ENCODE results near the gene SP1.
"Not testable (repeated sequence)": the region's sequence is repeated elsewhere in the genome, so short reads cannot be mapped to it uniquely, and the experiment has no call there.

The SP1 gene

DNA sequence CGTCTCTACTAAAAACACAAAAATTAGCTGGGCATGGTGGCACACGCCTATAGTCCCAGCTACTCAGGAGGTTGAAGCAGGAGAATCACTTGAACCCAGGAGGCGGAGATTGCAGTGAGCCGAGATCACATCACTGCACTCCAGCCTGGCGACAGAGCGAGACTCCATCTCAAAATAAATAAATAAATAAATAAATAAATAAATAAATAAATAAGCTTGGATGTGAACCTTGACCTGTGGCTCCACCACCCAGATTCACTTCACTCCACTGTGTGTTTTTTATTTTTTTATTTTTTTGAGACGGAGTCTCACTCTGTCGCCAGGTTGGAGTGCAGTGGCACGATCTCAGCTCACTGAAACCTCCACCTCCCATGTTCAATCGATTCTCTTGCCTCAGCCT, 18.3 kb upstream of the SP1 start:
- not testable (repeated sequence) for DNase-seq (ENCODE audit: low read depth)

DNA sequence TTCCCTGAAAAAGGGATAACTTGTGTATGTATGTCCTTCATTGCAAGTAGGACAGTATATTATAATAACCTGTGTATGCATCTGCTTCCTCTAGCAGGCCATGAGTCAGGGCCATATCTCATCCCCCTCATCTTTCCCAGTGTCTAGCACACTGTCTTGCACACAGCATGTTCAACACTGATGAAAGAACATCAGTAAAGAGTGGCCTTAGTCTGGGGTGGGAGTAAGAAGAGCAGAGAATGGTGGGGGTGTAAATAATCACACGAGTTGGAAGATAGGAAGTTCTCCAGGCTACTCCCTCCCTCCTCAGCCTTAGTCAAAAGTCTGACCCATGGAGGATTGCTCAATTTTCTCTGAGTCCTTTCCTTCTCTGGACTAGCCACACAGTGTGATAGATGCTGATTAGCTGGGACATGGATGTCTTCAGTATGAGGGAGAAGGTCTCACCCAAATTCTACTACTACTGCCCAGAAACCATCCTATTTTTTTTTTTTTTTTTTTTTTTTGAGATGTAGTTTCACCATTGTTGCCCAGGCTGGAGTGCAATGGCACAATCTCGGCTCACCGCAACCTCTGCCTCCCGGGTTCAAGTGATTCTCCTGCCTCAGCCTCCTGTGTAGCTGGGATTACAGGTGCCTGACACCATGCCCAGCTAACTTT, 14.6 kb upstream of the SP1 start:
- no peak for DNase-seq (ENCODE audit: low read depth)

DNA sequence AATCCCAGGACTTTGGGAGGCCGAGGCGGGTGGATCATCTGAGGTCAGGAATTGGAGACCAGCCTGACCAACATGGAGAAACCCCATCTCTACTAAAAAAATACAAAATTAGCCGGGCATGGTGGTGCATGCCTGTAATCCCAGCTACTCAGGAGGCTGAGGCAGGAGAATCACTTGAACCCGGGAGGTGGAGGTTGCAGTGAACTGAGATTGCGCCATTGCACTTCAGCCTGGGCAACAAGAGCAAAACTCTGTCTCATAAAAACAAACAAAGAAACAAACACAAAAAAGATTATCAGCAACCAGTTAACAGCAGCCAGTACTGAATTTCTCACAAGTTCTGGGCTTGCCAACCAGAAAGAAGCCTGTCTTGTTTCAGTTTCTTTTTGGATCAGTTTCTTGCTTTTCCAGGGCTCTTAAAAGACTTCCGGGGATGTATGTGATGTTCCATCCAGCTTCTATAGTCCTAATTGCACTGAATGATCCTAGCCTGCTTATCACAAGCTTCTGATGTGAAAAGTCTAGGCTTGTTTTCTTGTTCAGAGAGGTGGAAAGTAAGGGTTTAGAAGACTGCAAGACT, 6.3 kb upstream of the SP1 start:
- DNase-seq (ENCODE audit: low read depth), result not testable (repeated sequence)

DNA sequence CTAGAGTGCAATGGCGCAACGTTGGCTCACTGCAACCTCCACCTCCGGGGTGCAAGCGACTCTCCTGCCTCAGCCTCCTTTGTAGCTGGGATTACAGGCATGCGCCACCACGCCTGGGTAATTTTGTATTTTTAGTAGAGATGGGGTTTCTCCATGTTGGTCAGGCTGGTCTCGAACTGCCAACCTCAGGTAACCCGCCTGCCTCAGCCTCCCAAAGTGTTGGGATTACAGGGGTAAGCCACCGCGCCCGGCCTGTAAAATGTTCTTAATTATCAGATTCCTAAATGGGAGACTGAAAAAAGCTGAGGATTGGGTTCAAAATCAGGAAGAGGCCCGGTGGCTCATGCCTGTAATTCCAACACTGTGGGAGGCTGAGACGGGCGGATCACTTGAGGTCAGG, 5.7 kb upstream of the SP1 start:
- not testable (repeated sequence) for DNase-seq (ENCODE audit: low read depth)

DNA sequence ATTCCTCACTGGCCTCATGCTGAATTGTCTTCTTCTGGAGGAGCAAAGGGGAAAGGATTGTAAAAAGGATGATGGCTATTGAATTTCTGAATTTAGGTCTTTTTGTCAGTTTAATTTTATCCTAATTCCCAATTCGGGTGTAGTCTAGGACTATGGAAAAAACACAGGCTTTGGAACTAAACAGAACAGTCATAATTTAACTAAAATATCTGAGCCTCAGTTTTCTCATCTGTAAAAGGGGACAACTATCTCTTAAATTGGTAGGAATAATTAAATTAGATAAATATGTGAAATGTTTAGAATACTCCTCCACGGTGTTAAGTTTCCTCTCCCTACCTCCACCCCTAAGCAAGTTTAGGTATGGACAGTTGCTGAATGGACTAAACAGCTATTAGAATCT, 3.2 kb upstream of the SP1 start:
- no peak for DNase-seq (ENCODE audit: low read depth)

DNA sequence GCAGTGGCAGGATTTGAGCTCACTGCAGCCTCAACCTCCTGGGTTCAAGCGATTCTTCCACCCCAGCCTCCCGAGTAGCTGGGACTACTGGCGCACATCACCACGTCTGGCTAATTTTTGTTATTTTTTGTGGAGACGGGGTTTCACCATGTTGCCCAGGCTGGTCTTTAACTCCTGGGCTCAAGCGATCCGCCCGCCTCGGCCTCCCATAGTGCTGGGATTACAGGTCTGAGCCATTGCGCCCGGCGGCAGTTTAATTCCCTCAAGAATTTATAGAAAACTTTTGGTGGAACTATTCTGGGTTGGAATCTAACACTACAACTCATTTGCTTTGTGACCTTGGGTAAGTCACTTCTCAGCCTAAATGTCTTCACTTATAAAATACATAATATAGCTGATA, 1.8 kb upstream of the SP1 start:
- DNase-seq (ENCODE audit: low read depth), result no peak

DNA sequence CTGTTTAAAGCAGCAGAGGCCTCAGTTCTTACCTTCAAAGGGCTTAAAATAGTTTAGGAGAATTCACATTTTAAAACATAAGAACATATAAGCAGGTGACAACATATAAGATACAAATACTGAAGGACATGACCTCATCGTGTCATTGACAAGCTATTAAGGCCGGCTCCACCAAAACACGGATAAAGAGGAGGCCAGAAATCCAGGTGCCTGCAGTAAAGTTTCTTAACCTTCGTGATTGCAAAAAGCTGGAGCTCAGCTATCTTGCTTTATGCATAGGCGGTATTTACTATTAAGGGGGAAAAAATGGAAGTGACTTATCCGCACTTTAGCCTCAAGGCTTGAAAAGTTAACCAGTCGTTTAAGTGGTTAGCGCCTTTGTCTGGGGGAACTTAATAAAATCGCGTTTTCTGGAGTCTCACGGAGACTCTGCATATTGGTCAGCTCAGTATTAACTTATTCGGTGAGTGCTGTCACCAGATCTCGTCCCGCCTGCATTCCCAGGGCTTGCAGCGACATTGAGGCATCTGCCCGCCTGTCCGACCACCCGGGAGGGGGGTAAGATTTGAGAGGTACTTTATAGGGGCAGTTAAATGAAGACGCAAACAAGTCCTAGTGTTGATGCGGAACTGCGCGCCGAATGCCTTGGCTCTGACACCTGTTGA, 1.1 kb upstream of the SP1 start:
- no peak for DNase-seq (ENCODE audit: low read depth)

DNA sequence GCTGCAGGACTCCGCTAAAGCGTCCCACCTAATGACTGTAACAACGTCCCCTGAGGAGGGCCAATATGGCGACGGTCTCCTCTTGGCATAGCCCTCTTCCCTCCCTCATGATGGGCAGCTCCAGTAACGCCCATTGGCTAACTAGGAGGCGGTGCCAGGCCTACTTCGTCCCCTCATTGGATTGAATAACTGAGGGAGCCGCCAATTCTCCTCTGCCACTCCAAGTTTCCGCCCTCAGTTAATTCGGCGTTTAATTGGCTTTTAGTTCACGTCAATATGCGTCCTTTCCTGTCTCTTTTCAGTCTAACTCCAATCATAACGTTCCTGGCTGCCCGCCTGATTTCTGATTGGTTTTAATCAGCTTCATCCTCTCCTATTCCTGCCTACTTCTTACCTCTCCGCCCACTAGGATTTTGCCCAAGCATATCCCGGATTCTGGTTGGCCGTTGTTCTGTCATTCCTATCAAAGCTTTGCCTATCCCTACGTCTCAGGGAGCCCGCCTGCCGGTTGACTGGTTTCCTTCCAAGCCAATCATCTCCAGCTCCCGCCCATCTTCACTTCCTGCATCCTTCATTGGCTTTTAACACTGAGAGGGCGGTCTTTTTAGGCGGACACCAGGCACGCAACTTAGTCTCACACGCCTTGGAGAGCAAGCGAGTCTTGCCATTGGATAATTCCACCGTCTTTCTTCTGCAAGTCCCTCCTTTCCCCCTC, 430 bp upstream of the SP1 start:
- peak; percentile 100 for DNase-seq (ENCODE audit: low read depth)

DNA sequence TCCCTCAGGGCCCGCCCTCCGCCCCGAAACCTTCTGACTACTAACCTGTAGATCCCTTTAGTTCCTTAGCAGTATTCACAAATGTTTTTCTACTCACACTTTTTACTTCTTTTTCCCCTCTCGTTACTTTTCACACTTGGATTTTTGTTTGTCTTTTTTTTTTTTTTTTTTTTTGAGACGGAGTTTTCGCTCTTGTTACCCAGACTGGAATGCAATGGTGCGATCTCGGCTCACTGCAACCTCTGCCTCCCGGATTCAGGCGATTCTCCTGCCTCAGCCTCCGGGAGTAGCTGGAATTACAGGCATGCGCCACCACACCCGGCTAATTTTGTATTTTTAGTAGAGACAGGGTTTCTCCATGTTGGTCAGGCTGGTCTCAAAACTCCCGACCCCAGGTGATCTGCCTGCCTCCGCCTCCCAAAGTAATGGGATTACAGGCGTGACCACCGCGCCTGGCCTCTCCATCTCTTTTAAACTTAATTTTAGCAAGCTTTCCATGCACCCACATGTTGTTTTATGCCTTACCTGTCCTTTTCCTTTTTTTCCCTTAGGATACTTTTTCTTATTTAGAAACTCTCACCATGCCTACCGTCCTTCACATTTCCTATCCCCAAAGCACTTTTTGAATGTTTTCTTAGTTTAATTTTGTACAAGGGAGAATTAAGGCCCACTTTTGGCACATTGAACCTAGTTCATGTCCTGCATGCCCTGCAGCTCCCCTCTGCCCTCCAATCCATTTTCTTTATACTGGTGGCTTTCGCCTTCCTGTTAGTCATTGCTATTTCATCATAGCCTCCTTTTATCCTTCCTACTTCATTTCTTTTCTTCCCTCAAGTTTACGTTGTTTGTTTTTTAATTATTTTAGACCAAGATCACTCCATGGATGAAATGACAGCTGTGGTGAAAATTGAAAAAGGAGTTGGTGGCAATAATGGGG, 1.1 kb downstream of the SP1 start:
- no peak for DNase-seq (ENCODE audit: low read depth)

DNA sequence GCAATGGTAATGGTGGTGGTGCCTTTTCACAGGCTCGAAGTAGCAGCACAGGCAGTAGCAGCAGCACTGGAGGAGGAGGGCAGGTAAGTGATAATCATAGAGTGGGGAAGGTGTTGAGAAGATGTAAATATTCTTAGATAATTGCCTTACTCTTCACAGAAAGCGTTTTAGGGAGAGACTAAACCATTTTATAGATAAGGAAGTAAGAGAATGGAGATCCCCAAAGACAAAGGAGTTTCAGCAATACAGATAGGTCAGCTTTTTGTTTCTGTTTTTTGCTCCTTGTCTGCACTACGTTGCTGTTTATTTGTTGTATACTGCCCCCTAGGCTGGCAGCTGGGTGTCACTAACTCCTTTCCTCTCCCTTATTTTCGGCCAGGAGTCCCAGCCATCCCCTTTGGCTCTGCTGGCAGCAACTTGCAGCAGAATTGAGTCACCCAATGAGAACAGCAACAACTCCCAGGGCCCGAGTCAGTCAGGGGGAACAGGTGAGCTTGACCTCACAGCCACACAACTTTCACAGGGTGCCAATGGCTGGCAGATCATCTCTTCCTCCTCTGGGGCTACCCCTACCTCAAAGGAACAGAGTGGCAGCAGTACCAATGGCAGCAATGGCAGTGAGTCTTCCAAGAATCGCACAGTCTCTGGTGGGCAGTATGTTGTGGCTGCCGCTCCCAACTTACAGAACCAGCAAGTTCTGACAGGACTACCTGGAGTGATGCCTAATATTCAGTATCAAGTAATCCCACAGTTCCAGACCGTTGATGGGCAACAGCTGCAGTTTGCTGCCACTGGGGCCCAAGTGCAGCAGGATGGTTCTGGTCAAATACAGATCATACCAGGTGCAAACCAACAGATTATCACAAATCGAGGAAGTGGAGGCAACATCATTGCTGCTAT, 2.0 kb downstream of the SP1 start:
- no peak for DNase-seq (ENCODE audit: low read depth)

DNA sequence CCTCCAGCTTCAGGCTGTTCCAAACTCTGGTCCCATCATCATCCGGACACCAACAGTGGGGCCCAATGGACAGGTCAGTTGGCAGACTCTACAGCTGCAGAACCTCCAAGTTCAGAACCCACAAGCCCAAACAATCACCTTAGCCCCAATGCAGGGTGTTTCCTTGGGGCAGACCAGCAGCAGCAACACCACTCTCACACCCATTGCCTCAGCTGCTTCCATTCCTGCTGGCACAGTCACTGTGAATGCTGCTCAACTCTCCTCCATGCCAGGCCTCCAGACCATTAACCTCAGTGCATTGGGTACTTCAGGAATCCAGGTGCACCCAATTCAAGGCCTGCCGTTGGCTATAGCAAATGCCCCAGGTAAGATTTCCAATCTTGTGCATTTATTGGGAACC, 3.3 kb downstream of the SP1 start:
- no peak for DNase-seq (ENCODE audit: low read depth)

DNA sequence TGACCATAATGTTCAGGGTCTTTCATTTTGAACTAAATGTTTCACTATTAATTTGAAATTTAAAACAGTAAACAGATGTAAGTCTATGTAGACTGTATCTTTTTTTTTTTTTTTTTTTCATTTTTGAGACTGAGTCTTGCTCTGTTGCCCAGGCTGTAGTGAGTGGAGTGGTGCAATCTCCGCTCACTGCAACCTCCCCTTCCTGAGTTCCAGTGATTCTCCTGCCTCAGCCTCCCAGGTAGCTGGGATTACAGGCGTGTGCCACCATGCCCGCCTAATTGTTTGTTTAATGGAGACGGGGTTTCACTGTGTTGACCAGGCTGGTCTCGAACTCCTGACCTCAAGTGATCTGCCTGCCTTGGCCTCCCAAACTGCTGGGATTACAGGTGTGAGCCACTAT, 6.4 kb downstream of the SP1 start:
- DNase-seq (ENCODE audit: low read depth), result not testable (repeated sequence)

DNA sequence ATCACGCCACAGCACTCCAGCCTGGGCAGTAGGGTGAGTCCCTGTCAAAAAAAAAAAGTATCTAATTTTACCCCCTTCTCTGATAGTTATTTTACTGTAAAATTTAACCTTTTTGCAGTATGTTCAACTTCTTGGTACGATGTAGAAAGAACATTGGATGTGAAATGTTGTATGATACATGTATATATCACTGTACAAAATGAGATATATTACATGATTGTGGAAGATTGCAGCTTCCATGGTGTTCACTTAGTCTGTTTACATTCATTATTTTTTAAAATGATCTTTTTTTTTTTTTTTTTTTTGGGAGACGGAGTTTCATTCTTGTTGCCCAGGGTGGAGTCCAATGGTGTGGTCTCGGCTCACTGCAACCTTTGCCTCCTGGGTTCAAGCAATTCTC, 9.0 kb downstream of the SP1 start:
- DNase-seq (ENCODE audit: low read depth), result no peak

DNA sequence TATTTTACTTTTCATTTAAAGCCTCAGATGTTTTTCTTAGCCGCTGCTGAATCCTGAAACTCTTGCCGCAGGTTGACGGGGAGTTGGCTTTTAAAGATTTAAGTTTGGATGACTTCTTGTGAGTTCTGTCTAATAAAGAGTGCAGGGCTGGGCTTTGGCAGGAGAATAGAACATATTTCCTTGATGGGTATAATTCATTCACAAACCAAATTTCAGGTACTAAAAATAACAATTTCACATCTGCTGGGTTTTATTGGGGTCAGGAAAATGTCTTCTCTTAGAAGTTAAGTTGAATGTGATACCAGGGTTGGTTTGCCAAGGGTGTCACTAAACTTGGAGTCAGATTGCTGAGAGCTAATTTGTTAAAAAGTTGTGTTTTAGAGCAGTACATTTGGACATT, 9.7 kb downstream of the SP1 start:
- no peak for DNase-seq (ENCODE audit: low read depth)

DNA sequence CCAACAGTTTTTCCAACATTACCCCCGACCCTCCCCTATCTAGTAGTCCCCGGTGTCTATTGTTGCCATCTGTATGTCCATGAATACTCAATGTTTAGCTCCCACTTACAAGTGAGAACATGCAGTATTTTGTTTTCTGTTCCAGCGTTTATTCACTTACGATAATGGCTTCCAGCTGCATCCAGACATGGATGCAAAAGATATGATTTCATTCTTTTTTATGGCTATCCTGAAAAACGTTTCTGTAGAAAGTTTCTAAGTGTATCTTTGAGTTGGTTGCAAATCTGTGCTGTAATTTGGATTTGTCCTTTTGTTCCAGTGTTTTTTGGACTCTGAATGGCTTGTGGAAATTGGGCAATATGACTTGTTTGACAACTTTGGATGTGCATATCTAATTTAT, 11.7 kb downstream of the SP1 start:
- DNase-seq (ENCODE audit: low read depth), result no peak

DNA sequence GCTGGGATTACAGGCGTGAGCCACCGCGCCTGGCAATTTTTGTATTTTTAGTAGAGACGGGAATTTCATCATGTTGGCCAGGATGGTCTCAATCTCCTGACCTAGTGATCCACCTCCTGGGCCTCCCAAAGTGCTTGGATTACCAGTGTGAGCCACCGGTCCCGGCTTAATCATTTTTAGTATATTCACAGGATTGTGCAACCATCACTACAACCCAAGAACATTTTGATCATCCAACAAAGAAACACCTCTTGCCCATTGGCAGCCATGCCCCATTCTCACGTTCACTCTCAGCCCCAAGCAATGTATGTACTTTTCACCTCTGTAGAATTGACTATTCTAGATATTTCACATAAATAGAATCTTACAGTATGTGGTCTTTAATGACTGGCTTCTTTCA, 19.9 kb downstream of the SP1 start:
- no peak for DNase-seq (ENCODE audit: low read depth)

DNA sequence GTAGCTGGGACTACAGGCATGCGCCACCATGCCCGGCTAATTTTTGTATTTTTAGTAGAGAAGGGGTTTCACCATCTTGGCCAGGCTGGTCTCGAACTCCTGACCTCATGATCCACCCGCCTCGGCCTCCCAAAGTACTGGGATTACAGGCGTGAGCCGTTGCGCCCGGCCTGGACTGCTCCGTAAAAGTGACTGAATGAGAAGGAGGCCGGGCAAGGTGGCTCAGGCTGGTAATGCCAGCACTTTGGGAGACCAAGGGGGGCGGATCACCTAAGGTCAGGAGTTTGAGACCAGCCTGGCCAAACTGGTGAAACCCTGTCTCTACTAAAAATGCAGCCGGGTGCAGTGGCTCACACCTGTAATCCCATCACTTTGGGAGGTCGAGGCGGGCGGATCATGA, 22.4 kb downstream of the SP1 start:
- not testable (repeated sequence) for DNase-seq (ENCODE audit: low read depth)

DNA sequence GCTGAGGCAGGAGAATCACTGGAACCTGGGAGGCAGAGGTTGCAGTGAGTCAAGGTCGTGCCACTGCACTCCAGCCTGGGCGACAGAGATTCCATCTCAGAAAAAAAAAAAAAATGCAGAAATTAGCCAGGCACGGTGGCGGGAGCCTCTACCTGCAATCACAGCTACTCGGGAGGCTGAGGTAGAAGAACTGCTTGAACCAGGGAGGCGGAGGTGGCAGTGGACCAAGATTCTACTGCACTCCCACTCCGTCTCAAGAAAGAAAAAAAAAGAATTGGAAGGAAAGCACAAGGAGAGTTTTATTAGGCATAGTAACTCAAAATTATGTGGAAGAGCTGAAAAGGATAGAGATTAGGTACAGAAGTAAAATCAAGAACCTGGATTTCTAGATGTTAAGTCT, 22.9 kb downstream of the SP1 start:
- no peak for DNase-seq (ENCODE audit: low read depth)

DNA sequence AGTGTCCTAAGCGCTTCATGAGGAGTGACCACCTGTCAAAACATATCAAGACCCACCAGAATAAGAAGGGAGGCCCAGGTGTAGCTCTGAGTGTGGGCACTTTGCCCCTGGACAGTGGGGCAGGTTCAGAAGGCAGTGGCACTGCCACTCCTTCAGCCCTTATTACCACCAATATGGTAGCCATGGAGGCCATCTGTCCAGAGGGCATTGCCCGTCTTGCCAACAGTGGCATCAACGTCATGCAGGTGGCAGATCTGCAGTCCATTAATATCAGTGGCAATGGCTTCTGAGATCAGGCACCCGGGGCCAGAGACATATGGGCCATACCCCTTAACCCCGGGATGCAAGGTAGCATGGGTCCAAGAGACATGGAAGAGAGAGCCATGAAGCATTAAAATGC, 31.0 kb downstream of the SP1 start:
- DNase-seq (ENCODE audit: low read depth), result no peak

DNA sequence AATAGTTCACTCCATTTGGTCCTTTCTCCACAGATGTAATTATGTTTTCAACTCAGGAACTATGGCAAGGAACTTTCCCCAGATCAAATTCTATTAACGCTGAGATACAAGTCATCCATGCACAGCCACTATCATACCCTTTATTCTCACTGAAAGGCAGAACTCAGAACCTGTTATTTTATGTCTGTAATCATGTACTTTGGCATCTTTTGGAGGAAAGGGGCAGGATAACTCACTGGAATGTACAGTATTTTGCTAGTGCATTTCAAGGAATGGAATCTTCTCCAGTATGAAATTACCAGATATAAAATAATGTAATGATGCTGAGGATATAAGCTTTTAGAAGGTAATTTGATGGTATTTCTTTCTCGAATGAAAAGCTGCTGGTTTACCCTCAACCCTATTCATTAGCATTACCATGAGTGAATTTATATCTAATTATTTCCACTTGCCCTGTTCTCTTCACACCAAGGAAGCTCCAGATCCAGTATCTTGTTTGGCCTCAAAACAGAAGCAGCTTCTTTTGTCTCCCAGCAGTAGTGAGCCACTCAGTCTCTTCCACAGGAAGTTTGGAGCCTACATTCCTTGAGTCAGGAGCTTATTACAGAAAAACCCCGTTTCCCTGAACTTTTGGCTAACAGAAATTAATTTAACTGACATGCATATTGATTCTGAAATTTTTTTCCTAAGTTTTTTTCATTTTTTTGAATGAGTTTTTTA, 33.7 kb downstream of the SP1 start:
- no peak for DNase-seq (ENCODE audit: low read depth)
